ENCODE measurements around the gene MKI67.

MKI67 gene

GRCh38 chr10:128078136-128078969 lies 47.9 kb downstream of the MKI67 start:
- H3K79me2 ChIP-seq (ENCODE audit: control insufficient read depth, low read length), result no peaks in the 10 kb centered on the region
- no peaks in the 10 kb centered on the region for H3K27me3 ChIP-seq (ENCODE audit: control insufficient read depth, low read length)
- TF ChIP-seq EZH2phosphoT487 (IDR thresholded peaks at IDR 0.05; ENCODE audit: borderline replicate concordance, low read length) (no peak), CTCF (IDR thresholded peaks at IDR 0.05; ENCODE audit: low read depth, low read length, poor library complexity, severe bottlenecking) (peak; percentile 74)
- H3K9me3 ChIP-seq (ENCODE audit: control insufficient read depth, insufficient read depth, low read length), result no peaks in the 10 kb centered on the region
- H3K27ac ChIP-seq (ENCODE audit: low read depth, low read length), result no peak overlapping the region
- no peaks in the 10 kb centered on the region for H3F3A ChIP-seq (ENCODE audit: control insufficient read depth, insufficient read depth)
- no peak overlapping the region for H3K4me2 ChIP-seq (ENCODE audit: low read length)
- H3K4me1 ChIP-seq (ENCODE audit: control insufficient read depth, low read length), result no peaks in the 10 kb centered on the region
- H4K20me1 ChIP-seq (ENCODE audit: control insufficient read depth, insufficient read depth, low read depth, low read length), result no peaks in the 10 kb centered on the region
- H3K4me3 ChIP-seq (ENCODE audit: low read length), result no peak overlapping the region
- H3K36me3 ChIP-seq (ENCODE audit: control insufficient read depth, low read length), result peaks cover 21% of the 10 kb centered on the region
- H3K9me2 ChIP-seq (replicated peaks; ENCODE audit: control insufficient read depth, low read length), result no peaks in the 10 kb centered on the region

- TF ChIP-seq EZH2phosphoT487 (IDR thresholded peaks at IDR 0.05; ENCODE audit: borderline replicate concordance, low read length), result no peak
- no peak for TF ChIP-seq CTCF (IDR thresholded peaks at IDR 0.05; ENCODE audit: low read depth, low read length, poor library complexity, severe bottlenecking)
- Histone ChIP-seq H3K4me2 (ENCODE audit: low read length) (no peak overlapping the region), H3K36me3 (ENCODE audit: control insufficient read depth, low read length) (peaks cover 27% of the 10 kb centered on the region)
These were observed 48.9 kb downstream of the MKI67 start for GRCh38 chr10:128077155-128077875.

GRCh38 chr10:128074589-128074988 lies 51.6 kb downstream of the MKI67 start:
- Histone ChIP-seq H3K4me2 (ENCODE audit: low read length) (no peak overlapping the region), H3K4me1 (ENCODE audit: control insufficient read depth, low read length) (no peaks in the 10 kb centered on the region), H3K79me2 (ENCODE audit: control insufficient read depth, low read length) (no peaks in the 10 kb centered on the region), H3K4me3 (ENCODE audit: low read length) (no peak overlapping the region), H3K27me3 (ENCODE audit: control insufficient read depth, low read length) (no peaks in the 10 kb centered on the region), H3K9me3 (ENCODE audit: control insufficient read depth, insufficient read depth, low read length) (no peaks in the 10 kb centered on the region), H3K27ac (ENCODE audit: low read depth, low read length) (no peak overlapping the region), H3K36me3 (ENCODE audit: control insufficient read depth, low read length) (peaks cover 39% of the 10 kb centered on the region), H3K9me2 (replicated peaks; ENCODE audit: control insufficient read depth, low read length) (no peaks in the 10 kb centered on the region), H4K20me1 (ENCODE audit: control insufficient read depth, insufficient read depth, low read depth, low read length) (no peaks in the 10 kb centered on the region), H3F3A (ENCODE audit: control insufficient read depth, insufficient read depth) (no peaks in the 10 kb centered on the region)
- no peak for TF ChIP-seq EZH2phosphoT487 (IDR thresholded peaks at IDR 0.05; ENCODE audit: borderline replicate concordance, low read length)
- no peak for TF ChIP-seq CTCF (IDR thresholded peaks at IDR 0.05; ENCODE audit: low read depth, low read length, poor library complexity, severe bottlenecking)

More at GRCh38 chr10:128077155-128077875, 48.9 kb downstream of the MKI67 start:
- H3K9me3 ChIP-seq (ENCODE audit: control insufficient read depth, insufficient read depth, low read length), result no peaks in the 10 kb centered on the region
- H3K4me1 ChIP-seq (ENCODE audit: control insufficient read depth, low read length), result no peaks in the 10 kb centered on the region
- no peaks in the 10 kb centered on the region for H3K79me2 ChIP-seq (ENCODE audit: control insufficient read depth, low read length)
- H3F3A ChIP-seq (ENCODE audit: control insufficient read depth, insufficient read depth), result no peaks in the 10 kb centered on the region
- no peaks in the 10 kb centered on the region for H3K9me2 ChIP-seq (replicated peaks; ENCODE audit: control insufficient read depth, low read length)
- no peak overlapping the region for H3K4me3 ChIP-seq (ENCODE audit: low read length)
- no peaks in the 10 kb centered on the region for H4K20me1 ChIP-seq (ENCODE audit: control insufficient read depth, insufficient read depth, low read depth, low read length)
- no peaks in the 10 kb centered on the region for H3K27me3 ChIP-seq (ENCODE audit: control insufficient read depth, low read length)
- no peak overlapping the region for H3K27ac ChIP-seq (ENCODE audit: low read depth, low read length)

All from DOHH2 (cell line).